ENCODE results near the gene SERPINA6.

- no peak for TF ChIP-seq CTCF (IDR thresholded peaks at IDR 0.05)
- TF ChIP-seq POLR2AphosphoS5 (IDR thresholded peaks at IDR 0.05) = no peak
Observed at GRCh38 chr14:94309721-94310120, 13.4 kb downstream of the SERPINA6 start.
